ENCODE measurements around the gene FGD1.

GRCh38 chrX:54495814-54496516, at the start of gene FGD1:
- TF ChIP-seq CTCF (IDR thresholded peaks at IDR 0.05) (no peak), EP300 (IDR thresholded peaks at IDR 0.05) (no peak)

Data from ovary (tissue), 3 donors.